ENCODE data around the gene DENND1A.
"Not testable (repeated sequence)": the region's sequence is repeated elsewhere in the genome, so short reads cannot be mapped to it uniquely, and the experiment has no call there.

Gene DENND1A

DNA sequence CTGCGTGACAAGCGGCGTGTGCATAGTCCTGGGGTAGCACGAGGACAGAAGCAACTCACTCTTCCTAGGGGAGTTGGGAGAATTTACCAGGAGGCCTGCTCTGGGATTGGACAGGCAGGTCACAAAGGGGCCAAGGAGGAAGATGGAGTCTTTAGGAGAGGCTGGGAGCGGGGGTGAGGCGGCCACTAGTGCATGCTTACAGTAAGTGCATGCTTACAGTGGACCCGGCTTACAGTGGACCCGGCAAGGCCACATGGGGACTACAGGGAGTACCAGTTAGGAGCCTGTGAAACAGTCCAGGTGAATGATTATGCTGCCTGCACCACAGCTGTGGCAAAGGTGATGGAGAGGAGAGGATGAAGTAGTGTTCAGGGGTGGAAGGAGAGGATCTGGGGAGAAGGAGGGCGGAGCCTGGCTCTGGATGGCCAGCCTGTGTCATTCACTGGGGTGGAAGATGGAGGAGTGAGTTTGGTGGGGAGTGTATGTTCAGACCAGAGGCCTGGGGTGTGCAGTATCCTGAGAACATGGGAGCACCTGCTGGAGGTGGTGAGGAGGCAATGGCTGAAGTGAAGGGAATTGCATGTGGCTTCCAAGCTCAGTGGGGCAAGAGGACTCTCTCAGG is 495.2 kb downstream of the DENND1A start:
- DNase-seq, result no peak
- H3K4me3 ChIP-seq, result no peak overlapping the region
- intact Hi-C loops (cut with DNase I; ENCODE audit: low total_unique reads), result no loop called here
- no peak overlapping the region for H3K27ac ChIP-seq
- peaks cover 18 to 78% (median 69%) of the 10 kb centered on the region in 3 donors for H3K36me3 ChIP-seq
- no peaks in the 10 kb centered on the region for H3K9me3 ChIP-seq
- TF ChIP-seq, protein P1, sequence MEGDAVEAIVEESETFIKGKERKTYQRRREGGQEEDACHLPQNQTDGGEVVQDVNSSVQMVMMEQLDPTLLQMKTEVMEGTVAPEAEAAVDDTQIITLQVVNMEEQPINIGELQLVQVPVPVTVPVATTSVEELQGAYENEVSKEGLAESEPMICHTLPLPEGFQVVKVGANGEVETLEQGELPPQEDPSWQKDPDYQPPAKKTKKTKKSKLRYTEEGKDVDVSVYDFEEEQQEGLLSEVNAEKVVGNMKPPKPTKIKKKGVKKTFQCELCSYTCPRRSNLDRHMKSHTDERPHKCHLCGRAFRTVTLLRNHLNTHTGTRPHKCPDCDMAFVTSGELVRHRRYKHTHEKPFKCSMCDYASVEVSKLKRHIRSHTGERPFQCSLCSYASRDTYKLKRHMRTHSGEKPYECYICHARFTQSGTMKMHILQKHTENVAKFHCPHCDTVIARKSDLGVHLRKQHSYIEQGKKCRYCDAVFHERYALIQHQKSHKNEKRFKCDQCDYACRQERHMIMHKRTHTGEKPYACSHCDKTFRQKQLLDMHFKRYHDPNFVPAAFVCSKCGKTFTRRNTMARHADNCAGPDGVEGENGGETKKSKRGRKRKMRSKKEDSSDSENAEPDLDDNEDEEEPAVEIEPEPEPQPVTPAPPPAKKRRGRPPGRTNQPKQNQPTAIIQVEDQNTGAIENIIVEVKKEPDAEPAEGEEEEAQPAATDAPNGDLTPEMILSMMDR (IDR thresholded peaks at IDR 0.05), result no peak
- no peaks in the 10 kb centered on the region for H3K27me3 ChIP-seq
- H3K4me1 ChIP-seq, result no peaks in the 10 kb centered on the region

- TF ChIP-seq, protein P1 (IDR thresholded peaks at IDR 0.05), result no peak
- Histone ChIP-seq H3K9me3 (no peaks in the 10 kb centered on the region), H3K36me3 (peaks cover 12 to 68% (median 60%) of the 10 kb centered on the region in 3 donors), H3K27me3 (no peaks in the 10 kb centered on the region), H3K4me1 (no peaks in the 10 kb centered on the region), H3K27ac (no peak overlapping the region), H3K4me3 (no peak overlapping the region)
- DNase-seq, result no peak
- intact Hi-C loops (cut with DNase I; ENCODE audit: low total_unique reads), result no loop called here
Measured at GRCh38 chr9:123432331-123433236, 497.3 kb downstream of the DENND1A start.

DNA sequence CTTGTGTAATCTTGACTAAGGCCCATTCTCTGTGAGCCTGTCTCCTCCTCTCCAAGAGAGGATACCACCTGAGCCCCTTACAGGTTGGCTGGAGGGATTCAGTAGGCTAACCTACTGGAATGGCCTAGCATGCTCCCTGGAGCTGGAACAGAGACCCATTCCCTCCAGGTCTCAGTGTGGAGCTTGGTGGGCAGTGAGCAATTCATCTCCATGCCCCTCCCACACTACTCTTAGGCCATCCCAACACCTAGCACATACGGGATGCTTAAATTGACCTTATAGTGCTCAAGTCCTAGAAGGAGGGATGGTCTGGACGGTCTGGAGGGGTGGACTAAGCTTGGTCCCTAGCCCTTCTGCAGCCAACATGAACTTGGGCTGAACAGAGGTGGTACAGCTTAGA is 498.3 kb downstream of the DENND1A start:
- Histone ChIP-seq H3K27ac (no peak overlapping the region), H3K27me3 (no peaks in the 10 kb centered on the region), H3K36me3 (peaks cover 4 to 65% (median 53%) of the 10 kb centered on the region in 3 donors), H3K9me3 (no peaks in the 10 kb centered on the region), H3K4me1 (no peaks in the 10 kb centered on the region), H3K4me3 (no peak overlapping the region)
- no peak for DNase-seq
- intact Hi-C loops (cut with DNase I; ENCODE audit: low total_unique reads), result no loop called here
- TF ChIP-seq, protein P1 (IDR thresholded peaks at IDR 0.05), result no peak

DNA sequence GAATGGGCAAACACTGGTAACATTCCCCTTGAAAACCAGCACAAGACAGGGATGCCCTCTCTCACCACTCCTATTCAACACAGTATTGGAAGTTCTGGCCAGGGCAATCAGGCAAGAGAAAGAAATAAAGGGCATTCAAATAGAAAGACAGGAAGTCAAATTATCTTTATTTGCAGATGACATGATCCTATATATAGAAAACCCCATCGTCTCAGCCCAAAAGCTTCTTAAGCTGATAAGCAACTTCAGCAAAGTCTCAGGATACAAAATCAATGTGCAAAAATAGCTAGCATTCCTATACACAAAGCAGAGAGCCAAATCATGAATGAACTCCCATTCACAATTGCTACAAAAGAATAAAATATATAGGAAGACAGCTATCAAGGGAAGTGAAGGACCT is 501.5 kb downstream of the DENND1A start:
- H3K9me3 ChIP-seq; H3K4me1 ChIP-seq; H3K4me3 ChIP-seq; H3K27me3 ChIP-seq; intact Hi-C loops (cut with DNase I; ENCODE audit: low total_unique reads); H3K27ac ChIP-seq; DNase-seq: not testable (repeated sequence)
- peaks cover 4 to 50% (median 44%) of the 10 kb centered on the region in 3 donors for H3K36me3 ChIP-seq

DNA sequence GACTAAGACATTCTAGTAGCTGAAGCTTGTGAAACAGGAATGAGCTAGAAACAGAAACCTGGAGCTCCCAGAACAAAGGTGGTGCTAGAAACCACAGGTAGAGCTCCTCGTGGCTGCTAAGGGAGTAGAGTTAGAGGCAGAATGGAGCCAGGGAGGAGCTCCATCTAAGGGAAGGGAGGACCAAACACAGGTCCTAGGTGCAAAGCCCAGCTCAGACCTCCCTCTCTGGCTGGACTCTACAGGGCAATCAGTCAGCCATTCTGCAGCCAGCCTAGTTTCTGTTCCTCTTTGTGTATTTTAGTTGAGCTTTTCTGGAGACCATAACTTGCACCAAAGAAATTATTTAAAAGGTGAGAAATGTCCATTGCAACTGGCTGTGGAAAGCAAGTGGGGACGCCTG is 503.5 kb downstream of the DENND1A start:
- no peak for DNase-seq
- H3K27me3 ChIP-seq, result no peaks in the 10 kb centered on the region
- H3K4me1 ChIP-seq, result no peaks in the 10 kb centered on the region
- no peak overlapping the region for H3K4me3 ChIP-seq
- intact Hi-C loops (cut with DNase I; ENCODE audit: low total_unique reads), result no loop called here
- no peak overlapping the region for H3K27ac ChIP-seq
- TF ChIP-seq, protein P1 (IDR thresholded peaks at IDR 0.05), result no peak
- peaks cover 4 to 40% (median 36%) of the 10 kb centered on the region in 3 donors for H3K36me3 ChIP-seq
- no peaks in the 10 kb centered on the region for H3K9me3 ChIP-seq

DNA sequence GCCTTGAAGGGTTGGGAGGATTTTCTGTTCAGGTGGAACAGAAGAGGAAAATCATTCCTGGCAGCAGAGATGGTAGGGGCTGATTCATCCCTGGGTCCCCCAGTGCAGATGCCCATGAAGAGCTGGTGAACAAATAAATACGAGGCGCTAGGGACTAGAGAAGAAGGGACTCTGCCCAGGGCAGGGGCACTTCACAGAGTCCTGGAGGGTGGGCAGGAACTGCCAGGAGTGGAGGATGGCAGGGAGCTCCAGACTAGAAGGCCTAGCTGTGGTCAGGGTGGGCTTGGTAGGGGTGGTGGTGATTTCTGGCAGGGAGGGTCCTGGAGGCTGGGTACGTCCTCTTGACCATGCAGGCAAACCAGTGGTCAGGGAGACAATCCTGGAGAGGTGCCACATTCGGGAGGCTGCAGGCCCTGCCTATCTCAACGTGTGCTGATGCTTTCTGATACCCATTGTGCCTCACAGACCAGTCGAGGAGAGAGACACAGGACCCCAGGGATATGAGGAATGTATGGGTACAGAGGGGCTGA is 504.0 kb downstream of the DENND1A start:
- Histone ChIP-seq H3K36me3 (peaks cover 4 to 41% (median 32%) of the 10 kb centered on the region in 3 donors), H3K4me1 (no peaks in the 10 kb centered on the region), H3K27ac (no peak overlapping the region), H3K9me3 (no peaks in the 10 kb centered on the region), H3K27me3 (no peaks in the 10 kb centered on the region), H3K4me3 (no peak overlapping the region)
- TF ChIP-seq, protein P1 (IDR thresholded peaks at IDR 0.05), result no peak
- intact Hi-C loops (cut with DNase I; ENCODE audit: low total_unique reads), result no loop called here
- DNase-seq, result peak in 1 of 2 donors; percentile 53

Measured in tibial artery (tissue), 4 donors.